ENCODE results near the gene FAM210B.
"Not testable (repeated sequence)": the region's sequence is repeated elsewhere in the genome, so short reads cannot be mapped to it uniquely, and the experiment has no call there.

GRCh38 chr20:56405356-56405755 is 46.6 kb downstream of the FAM210B start:
- not testable (repeated sequence) for TF ChIP-seq POLR2AphosphoS5, POLR2A, EP300 (IDR thresholded peaks at IDR 0.05)

All from upper lobe of left lung (tissue), 4 donors.